ENCODE measurements around the gene DQX1.

Gene DQX1

GRCh38 chr2:74530239-74531187 lies 4.5 kb upstream of the DQX1 start:
- no peak for DNase-seq

GRCh38 chr2:74529357-74530238 lies 3.6 kb upstream of the DQX1 start, which contains the start of the genes AUP1 and HTRA2:
Gene AUP1, minus strand, starts transcription at chr2:74529706. Its CDS starts 77 bp downstream, at chr2:74529629.
Gene HTRA2, plus strand, starts transcription at chr2:74529933. Its CDS starts 74 bp downstream, at chr2:74530007.
- DNase-seq = peak; percentile 99

GRCh38 chr2:74528600-74529356 lies 2.7 kb upstream of the DQX1 start:
- DNase-seq = no peak

- no peak for DNase-seq
Measured at GRCh38 chr2:74527741-74528140, 1.7 kb upstream of the DQX1 start.

- DNase-seq = no peak
Measured at GRCh38 chr2:74526649-74527230, 709 bp upstream of the DQX1 start.

- DNase-seq = no peak
Measured at GRCh38 chr2:74524955-74525716, 895 bp downstream of the DQX1 start.

GRCh38 chr2:74524005-74524404 lies 2.0 kb downstream of the DQX1 start:
- DNase-seq = no peak

GRCh38 chr2:74522516-74522915 lies 3.5 kb downstream of the DQX1 start:
- DNase-seq = no peak

- DNase-seq = no peak
Measured at GRCh38 chr2:74516650-74517049, 9.4 kb downstream of the DQX1 start.

- peak; percentile 57 for DNase-seq
Measured at GRCh38 chr2:74515981-74516633, 9.9 kb downstream of the DQX1 start.

- DNase-seq = no peak
Measured at GRCh38 chr2:74515271-74515980, 10.6 kb downstream of the DQX1 start.

GRCh38 chr2:74514368-74515270 lies 11.4 kb downstream of the DQX1 start, which contains the start of gene TLX2:
Gene TLX2, plus strand, starts transcription at chr2:74514450. Its CDS starts 357 bp downstream, at chr2:74514807.
- DNase-seq = no peak

- DNase-seq = no peak
Measured at GRCh38 chr2:74513605-74514367, 12.2 kb downstream of the DQX1 start.

GRCh38 chr2:74512744-74513604 lies 13.1 kb downstream of the DQX1 start:
- no peak for DNase-seq

- no peak for DNase-seq
Measured at GRCh38 chr2:74511104-74511989, 14.7 kb downstream of the DQX1 start.

GRCh38 chr2:74510272-74510671 lies 15.8 kb downstream of the DQX1 start:
- no peak for DNase-seq
